Kidney epithelial cell (primary cell): ENCODE results near the gene CHST2. TPM values are rescaled to one million over a fixed set of nuclear protein-coding genes. Genes with fewer than 3 reads are reported as not detected.
A peak's percentile ranks its signal among the peaks of the same experiment; 100 is the strongest.

Experiments
- DNase-seq: peaks from one replicate; pipeline ENCODE4 v3.0.0-alpha.2; 2010; ENCODE audit warnings: low read depth
- H3K27me3 ChIP-seq: 2 replicates; pipeline ENCODE4 v1.6.0; 2011; ENCODE audit warnings: low read length; ENCODE audit not compliant: control insufficient read depth, insufficient read depth
- H3K36me3 ChIP-seq: 2 replicates; pipeline ENCODE4 v1.5.1; 2011; ENCODE audit warnings: low read length; ENCODE audit not compliant: control insufficient read depth, insufficient read depth
- H3K4me3 ChIP-seq: 2 replicates; pipeline ENCODE4 v1.5.1; 2011; ENCODE audit warnings: low read depth, mild to moderate bottlenecking, control low read depth, low read length
- total RNA-seq: library from RNA; depleted of rRNA; stranded (reverse); fragments of >200 nt; gene quantifications from 2 replicates; pipeline ENCODE4 v1.2.3, GENCODE V29; 2015
- TF ChIP-seq, protein P1 (sequence below): IDR thresholded peaks from 2 replicates; pipeline ENCODE4 v1.5.1; 2011; ENCODE audit warnings: mild to moderate bottlenecking, moderate library complexity, low read length, control low read depth, inconsistent platforms; ENCODE audit not compliant: insufficient read depth, poor library complexity, severe bottlenecking

CHST2 gene
- total RNA-seq, 1 donor from 2014 or later: 14.5 TPM

DNA sequence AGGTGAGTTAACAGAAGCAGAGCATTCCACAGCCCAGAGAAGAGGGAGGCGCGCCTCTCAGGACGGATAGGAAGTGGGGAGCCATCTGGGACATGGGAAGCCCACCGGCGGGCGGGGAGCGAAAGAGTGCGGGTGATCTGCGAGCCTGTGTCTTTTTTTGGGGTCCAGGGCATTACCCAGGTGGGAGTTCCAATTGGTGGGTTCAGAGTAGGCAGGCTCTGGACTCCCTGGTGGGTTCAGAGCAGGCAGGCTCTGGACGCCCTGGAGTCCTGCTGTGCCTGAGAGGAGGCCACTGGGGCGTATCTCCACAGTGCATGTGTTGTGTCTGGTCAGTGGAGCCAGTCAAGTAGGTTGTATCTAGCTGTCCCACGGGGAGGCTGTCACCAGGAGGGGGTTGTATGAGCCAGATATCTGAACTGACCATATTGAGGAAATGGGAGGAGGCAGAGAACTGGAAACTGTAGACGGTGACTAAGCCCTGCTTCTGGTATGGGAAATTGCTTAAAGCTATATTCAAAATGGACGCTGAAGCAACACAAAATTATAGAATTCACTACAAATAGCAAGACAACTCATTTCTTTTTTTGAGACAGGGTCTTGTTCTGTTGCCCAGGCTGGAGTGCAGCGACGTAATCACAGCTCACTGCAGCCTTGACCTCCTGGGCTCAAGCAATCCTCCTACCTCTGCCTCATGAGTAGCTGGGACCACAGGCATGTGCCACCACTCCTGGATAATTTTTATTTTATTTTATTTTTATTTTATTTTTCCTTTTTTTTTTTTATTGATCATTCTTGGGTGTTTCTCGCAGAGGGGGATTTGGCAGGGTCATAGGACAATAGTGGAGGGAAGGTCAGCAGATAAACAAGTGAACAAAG is 34.5 kb upstream of the CHST2 start:
- peak; percentile 37 for DNase-seq
- no peak overlapping the region for H3K4me3 ChIP-seq
- TF ChIP-seq, protein P1, sequence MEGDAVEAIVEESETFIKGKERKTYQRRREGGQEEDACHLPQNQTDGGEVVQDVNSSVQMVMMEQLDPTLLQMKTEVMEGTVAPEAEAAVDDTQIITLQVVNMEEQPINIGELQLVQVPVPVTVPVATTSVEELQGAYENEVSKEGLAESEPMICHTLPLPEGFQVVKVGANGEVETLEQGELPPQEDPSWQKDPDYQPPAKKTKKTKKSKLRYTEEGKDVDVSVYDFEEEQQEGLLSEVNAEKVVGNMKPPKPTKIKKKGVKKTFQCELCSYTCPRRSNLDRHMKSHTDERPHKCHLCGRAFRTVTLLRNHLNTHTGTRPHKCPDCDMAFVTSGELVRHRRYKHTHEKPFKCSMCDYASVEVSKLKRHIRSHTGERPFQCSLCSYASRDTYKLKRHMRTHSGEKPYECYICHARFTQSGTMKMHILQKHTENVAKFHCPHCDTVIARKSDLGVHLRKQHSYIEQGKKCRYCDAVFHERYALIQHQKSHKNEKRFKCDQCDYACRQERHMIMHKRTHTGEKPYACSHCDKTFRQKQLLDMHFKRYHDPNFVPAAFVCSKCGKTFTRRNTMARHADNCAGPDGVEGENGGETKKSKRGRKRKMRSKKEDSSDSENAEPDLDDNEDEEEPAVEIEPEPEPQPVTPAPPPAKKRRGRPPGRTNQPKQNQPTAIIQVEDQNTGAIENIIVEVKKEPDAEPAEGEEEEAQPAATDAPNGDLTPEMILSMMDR: no peak
- H3K36me3 ChIP-seq: no peaks in the 10 kb centered on the region
- no peaks in the 10 kb centered on the region for H3K27me3 ChIP-seq

DNA sequence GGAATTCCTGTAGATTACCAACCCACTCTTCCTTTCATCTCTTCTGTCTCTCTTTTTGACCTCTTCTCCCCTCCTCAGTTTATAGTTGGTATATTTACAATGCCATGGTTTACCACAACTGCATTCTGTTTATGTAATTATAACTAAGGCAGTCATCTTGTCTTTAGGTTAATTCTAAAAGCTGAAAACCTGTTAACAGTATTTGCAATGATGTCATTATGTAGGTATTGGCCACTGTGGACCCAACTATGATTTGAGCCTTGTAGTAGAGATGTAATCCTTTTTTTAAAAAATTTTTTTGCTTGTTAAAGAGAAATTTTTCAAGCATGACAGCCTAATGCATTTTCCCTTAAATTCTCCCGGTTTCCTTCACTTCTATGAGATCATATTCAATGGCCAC is 30.7 kb upstream of the CHST2 start:
- TF ChIP-seq, protein P1: no peak
- no peak for DNase-seq
- Histone ChIP-seq H3K36me3 (no peaks in the 10 kb centered on the region), H3K4me3 (no peak overlapping the region), H3K27me3 (no peaks in the 10 kb centered on the region)

DNA sequence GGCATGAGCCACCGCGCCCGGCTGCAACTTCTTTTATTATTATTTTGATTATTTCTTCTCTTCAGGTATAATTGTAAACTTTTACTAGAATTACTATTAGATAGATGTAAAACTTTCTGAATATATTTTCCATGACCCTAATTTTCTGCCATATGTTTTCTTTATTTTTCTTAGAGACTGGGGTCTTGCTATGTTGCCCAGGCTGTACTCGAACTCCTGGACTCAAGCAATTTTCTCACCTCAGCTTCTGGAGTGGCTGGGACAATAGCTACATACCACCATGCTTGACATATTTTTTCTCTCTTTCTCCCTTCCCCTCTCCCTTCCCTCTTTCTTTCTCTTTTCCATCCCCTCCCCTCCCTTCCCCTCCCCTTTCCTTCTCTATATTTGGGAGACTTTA is 29.6 kb upstream of the CHST2 start:
- TF ChIP-seq, protein P1: no peak
- Histone ChIP-seq H3K27me3 (no peaks in the 10 kb centered on the region), H3K4me3 (no peak overlapping the region), H3K36me3 (no peaks in the 10 kb centered on the region)
- no peak for DNase-seq

DNA sequence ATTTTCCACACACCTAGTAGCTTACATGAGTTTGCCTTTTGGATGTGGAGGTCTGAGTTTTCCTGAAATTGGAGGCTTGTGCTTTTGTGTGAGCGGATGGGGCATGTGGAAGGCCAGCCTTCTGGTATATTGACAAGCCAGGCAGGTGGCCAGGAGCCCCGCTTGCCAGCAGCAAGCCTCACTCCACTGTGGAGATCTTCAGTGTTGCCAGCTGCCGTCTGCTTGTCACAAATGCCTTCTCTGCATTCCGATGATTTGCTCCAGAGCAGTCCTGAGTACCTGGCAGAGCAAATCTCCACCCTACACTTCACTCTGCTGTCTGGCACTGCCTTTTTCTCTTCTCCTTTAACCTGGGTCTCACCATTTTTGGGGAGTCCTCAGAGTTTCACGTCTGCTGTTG is 29.1 kb upstream of the CHST2 start:
- no peaks in the 10 kb centered on the region for H3K36me3 ChIP-seq
- TF ChIP-seq, protein P1: no peak
- no peaks in the 10 kb centered on the region for H3K27me3 ChIP-seq
- no peak overlapping the region for H3K4me3 ChIP-seq
- no peak for DNase-seq

DNA sequence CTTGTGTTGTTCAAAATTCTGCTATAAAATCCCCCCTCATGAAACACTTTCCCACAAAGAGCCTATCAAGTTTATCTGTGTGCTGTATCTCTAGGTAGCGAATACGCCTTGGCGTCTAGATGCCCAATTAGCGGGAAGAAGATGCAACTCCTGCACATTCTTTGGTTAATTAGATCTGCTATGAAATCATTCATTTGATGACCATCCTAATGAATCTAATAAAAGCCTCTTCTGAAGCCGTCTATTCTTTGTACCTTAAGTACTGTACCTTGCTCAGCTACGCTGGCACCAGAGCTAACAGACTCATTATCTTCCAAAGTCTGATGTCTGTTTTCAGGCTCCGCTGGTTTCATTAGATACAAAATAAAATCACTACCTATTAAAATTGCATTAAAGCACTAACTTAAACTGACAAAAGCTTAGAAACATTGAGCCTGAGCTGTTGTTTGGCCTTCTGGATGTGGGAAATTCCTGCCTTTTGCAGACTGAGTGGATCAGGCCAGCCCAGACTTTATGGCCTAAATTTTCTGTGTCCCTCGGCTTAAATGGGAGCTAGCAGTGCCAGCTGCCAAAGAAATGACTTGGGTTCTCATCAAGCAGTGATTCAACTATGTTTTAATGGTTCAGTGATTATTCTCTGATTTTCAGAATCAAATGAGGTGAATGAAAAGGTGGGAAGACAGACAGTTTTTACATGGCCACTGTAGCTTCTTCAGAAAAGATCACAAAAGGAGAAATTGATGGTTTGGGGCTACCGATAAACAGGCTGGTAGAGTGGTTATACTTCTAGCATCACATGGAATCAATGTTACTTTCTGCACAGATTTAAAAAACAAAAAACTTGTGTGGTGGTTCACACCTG is 28.4 kb upstream of the CHST2 start:
- Histone ChIP-seq H3K36me3 (no peaks in the 10 kb centered on the region), H3K27me3 (no peaks in the 10 kb centered on the region), H3K4me3 (no peak overlapping the region)
- DNase-seq: no peak
- TF ChIP-seq, protein P1: no peak
